DND-41 (cell line): ENCODE results near the gene KIF3B.

Experiments used
- ATAC-seq: fragments of 200-7000 bp; cut with Tn5 transposase; 3 replicates; pipeline ENCODE4 v1.9.1; 2021; ENCODE audit warnings: low read depth; ENCODE audit not compliant: insufficient read depth
- DNase-seq: peaks from one replicate; pipeline ENCODE4 v3.0.0-alpha.2; 2020
- H2AFZ ChIP-seq: 2 replicates; pipeline ENCODE4 v1.6.0; 2012; ENCODE audit warnings: low read depth, low read length
- H3K27ac ChIP-seq: 2 replicates; pipeline ENCODE4 v1.5.1; 2012; ENCODE audit warnings: low read length, inconsistent platforms
- H3K27me3 ChIP-seq: fragments of 200-600 bp; sonication (generic); 2 replicates; pipeline ENCODE4 v1.6.0; 2012; ENCODE audit warnings: low read length, mild to moderate bottlenecking, inconsistent platforms; ENCODE audit not compliant: insufficient read depth, poor library complexity
- H3K36me3 ChIP-seq: 2 replicates; pipeline ENCODE4 v1.5.1; 2012; ENCODE audit warnings: low read length, inconsistent platforms; ENCODE audit not compliant: insufficient read depth
- H3K4me1 ChIP-seq: 2 replicates; pipeline ENCODE4 v1.5.1; 2012; ENCODE audit warnings: mild to moderate bottlenecking, low read length; ENCODE audit not compliant: insufficient read depth
- H3K4me2 ChIP-seq: 2 replicates; pipeline ENCODE4 v1.6.0; 2012; ENCODE audit warnings: mild to moderate bottlenecking, moderate library complexity, low read length, inconsistent platforms; ENCODE audit not compliant: insufficient read depth
- H3K4me3 ChIP-seq, 2 experiments: fragments of 200-600 bp in 1 of 2; shearing (Covaris generic) in 1 of 2; 2 replicates each; pipeline ENCODE4 v1.5.1; 2012 to 2016; ENCODE audit warnings: inconsistent platforms in 2 of 2, low read length in 2 of 2, mild to moderate bottlenecking in 2 of 2, low read depth in 1 of 2, moderate library complexity in 1 of 2
- H3K79me2 ChIP-seq: 2 replicates; pipeline ENCODE4 v1.6.0; 2012; ENCODE audit warnings: low read length, inconsistent platforms; ENCODE audit not compliant: insufficient read depth
- H3K9ac ChIP-seq: 2 replicates; pipeline ENCODE4 v1.6.0; 2012; ENCODE audit warnings: low read depth, mild to moderate bottlenecking, inconsistent platforms, low read length, moderate library complexity
- H3K9me3 ChIP-seq: 2 replicates; pipeline ENCODE4 v1.5.1; 2012; ENCODE audit warnings: low read length, moderate library complexity, mild to moderate bottlenecking, inconsistent platforms; ENCODE audit not compliant: insufficient read depth, severe bottlenecking
- H4K20me1 ChIP-seq: 2 replicates; pipeline ENCODE4 v1.6.0; 2012; ENCODE audit warnings: low read length; ENCODE audit not compliant: insufficient read depth
- EZH2 ChIP-seq: IDR thresholded peaks from 3 replicates; pipeline ENCODE4 v1.6.1; 2012; ENCODE audit warnings: borderline replicate concordance, low read depth, mild to moderate bottlenecking, moderate library complexity, low read length, inconsistent platforms; ENCODE audit not compliant: severe bottlenecking
- TF ChIP-seq, protein P1 (sequence below): IDR thresholded peaks from 2 replicates; pipeline ENCODE4 v1.5.1; 2012; ENCODE audit warnings: borderline replicate concordance, low read length, moderate library complexity, mild to moderate bottlenecking; ENCODE audit not compliant: poor library complexity, severe bottlenecking; ENCODE audit errors: extremely low read depth

Gene KIF3B

DNA sequence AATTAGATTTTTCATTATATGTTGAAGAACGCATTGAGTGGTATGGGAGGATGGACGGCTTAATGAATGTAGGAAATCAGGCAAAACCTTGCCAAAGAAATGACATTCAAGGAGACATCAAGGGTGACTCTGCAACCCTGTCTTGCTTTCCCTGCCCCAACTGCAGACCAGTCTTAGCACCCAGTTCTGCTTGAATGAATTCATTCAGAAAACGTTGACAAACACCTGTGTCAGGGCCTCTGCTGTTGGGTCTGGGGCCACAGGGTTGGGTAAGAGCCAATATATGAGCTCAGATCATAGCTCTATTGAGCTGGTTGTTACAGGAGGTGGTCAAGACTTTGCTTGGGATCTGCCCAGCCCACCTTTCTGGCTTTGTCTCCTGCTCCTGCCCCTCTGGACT, 73.0 kb downstream of the KIF3B start:
- no peaks in the 10 kb centered on the region for H4K20me1 ChIP-seq
- no peak for DNase-seq
- H3K36me3 ChIP-seq = no peaks in the 10 kb centered on the region
- no peak overlapping the region for H3K9ac ChIP-seq
- H2AFZ ChIP-seq = no peak overlapping the region
- ATAC-seq = no peak
- H3K27me3 ChIP-seq = no peaks in the 10 kb centered on the region
- no peaks in the 10 kb centered on the region for H3K79me2 ChIP-seq
- H3K9me3 ChIP-seq = no peaks in the 10 kb centered on the region
- no peak overlapping the region for H3K4me3 ChIP-seq
- no peak overlapping the region for H3K4me2 ChIP-seq
- no peak for TF ChIP-seq EZH2
- TF ChIP-seq, protein P1, sequence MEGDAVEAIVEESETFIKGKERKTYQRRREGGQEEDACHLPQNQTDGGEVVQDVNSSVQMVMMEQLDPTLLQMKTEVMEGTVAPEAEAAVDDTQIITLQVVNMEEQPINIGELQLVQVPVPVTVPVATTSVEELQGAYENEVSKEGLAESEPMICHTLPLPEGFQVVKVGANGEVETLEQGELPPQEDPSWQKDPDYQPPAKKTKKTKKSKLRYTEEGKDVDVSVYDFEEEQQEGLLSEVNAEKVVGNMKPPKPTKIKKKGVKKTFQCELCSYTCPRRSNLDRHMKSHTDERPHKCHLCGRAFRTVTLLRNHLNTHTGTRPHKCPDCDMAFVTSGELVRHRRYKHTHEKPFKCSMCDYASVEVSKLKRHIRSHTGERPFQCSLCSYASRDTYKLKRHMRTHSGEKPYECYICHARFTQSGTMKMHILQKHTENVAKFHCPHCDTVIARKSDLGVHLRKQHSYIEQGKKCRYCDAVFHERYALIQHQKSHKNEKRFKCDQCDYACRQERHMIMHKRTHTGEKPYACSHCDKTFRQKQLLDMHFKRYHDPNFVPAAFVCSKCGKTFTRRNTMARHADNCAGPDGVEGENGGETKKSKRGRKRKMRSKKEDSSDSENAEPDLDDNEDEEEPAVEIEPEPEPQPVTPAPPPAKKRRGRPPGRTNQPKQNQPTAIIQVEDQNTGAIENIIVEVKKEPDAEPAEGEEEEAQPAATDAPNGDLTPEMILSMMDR = no peak
- H3K4me1 ChIP-seq = no peaks in the 10 kb centered on the region
- H3K27ac ChIP-seq = no peak overlapping the region

DNA sequence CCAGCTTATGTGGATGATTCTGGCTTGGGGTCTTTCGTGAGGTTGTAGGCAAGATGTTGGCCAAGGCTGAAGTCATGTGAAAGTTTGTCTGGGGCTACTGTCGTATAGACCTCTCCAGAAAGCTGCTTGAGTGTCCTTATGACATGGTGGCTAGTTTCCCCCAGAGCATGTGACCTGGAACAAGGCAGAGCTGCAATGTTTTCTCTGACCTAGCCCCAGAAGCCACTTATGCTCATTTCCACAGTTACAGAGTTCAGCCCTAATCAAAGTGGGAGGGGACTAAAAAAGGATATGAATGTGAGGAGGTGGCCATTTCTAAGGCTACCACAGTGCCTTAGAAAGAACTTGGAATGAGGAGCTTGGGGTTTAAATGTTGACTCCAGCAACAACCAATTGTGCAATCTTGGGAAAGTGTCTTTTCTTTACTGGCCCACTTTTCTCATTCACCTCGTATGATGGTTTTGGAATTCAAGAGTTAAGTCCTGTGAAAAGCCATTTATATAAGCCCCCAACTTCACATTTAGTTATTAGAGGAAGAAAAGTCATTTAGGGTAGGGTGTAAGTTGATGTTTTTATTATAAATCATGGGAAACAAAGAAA, 74.8 kb downstream of the KIF3B start:
- H3K27ac ChIP-seq = no peak overlapping the region
- H3K27me3 ChIP-seq = no peaks in the 10 kb centered on the region
- no peaks in the 10 kb centered on the region for H4K20me1 ChIP-seq
- no peak for ATAC-seq
- H2AFZ ChIP-seq = no peak overlapping the region
- no peak overlapping the region for H3K4me2 ChIP-seq
- H3K9me3 ChIP-seq = no peaks in the 10 kb centered on the region
- TF ChIP-seq, protein P1 = no peak
- no peak for TF ChIP-seq EZH2
- DNase-seq = no peak
- H3K36me3 ChIP-seq = no peaks in the 10 kb centered on the region
- no peak overlapping the region for H3K4me3 ChIP-seq
- peaks cover 6% of the 10 kb centered on the region for H3K4me1 ChIP-seq
- no peak overlapping the region for H3K9ac ChIP-seq
- H3K79me2 ChIP-seq = peaks cover under 1% of the 10 kb centered on the region; the same call in 1 of the 2 replicates

DNA sequence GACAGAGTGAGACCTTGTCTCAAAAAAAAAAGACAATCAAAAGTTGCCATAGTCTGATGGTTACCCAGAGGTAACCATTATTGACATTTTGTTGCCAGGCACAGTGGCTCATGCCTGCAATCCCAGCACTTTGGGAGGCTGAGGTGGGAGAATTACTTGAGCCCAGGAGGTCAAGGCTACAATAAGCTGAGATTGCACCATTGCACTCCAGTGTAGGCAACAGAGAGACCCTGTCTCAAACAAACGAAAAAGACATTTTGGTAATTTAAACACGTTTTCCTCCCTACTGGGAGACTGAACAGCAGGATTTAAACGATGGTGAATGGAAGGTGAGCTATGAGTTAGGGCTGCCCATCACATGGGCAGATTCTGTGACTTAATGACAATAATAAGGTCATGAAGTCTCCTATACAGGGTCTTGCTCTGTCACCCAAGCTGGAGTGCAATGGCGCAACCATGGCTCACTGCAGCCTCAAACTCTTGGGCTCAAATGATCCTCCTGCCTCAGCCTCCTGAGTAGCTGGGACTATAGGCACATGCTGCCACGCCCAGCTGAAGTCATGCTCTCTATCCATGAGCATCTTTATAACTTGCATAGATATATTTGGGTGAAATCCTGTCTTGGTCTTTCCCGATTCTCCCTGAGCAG, 76.5 kb downstream of the KIF3B start:
- TF ChIP-seq EZH2 = no peak
- TF ChIP-seq, protein P1 = no peak
- Histone ChIP-seq H3K4me2 (no peak overlapping the region), H3K4me3 (no peak overlapping the region)

More for the DNA sequence above, 76.5 kb downstream of the KIF3B start:
- DNase-seq (no peak), ATAC-seq (no peak)
- Histone ChIP-seq H3K9ac (no peak overlapping the region), H3K4me1 (peaks cover 11% of the 10 kb centered on the region), H3K79me2 (peaks cover 14% of the 10 kb centered on the region), H3K9me3 (no peaks in the 10 kb centered on the region), H3K36me3 (peaks cover 2% of the 10 kb centered on the region; the same call in 1 of the 2 replicates), H2AFZ (no peak overlapping the region), H3K27ac (no peak overlapping the region), H3K27me3 (no peaks in the 10 kb centered on the region), H4K20me1 (peaks cover under 1% of the 10 kb centered on the region; the same call in 1 of the 2 replicates)
